GM23338 (cell line): ENCODE results near the gene RNF41.

Experiments
- CTCF ChIP-seq, 2 experiments: fragments of 200-600 bp in 1 of 2; sonication (generic) in 1 of 2; conservative IDR thresholded peaks; 2 replicates each; pipeline versions ENCODE4 v1.5.1 to v1.6.1; 2016 to 2017; ENCODE audit warnings: antibody characterized with exemption in 2 of 2, low read depth in 2 of 2, mild to moderate bottlenecking in 2 of 2, moderate library complexity in 1 of 2
- REST ChIP-seq: IDR thresholded peaks from one replicate; pipeline ENCODE4 v1.6.1; 2018; ENCODE audit warnings: antibody characterized with exemption; ENCODE audit not compliant: unreplicated experiment

- peak; percentile 65 to 83 for TF ChIP-seq CTCF (conservative IDR thresholded peaks at IDR 0.05; ENCODE audit: low read depth in 2 of 2)
- TF ChIP-seq REST, result no peak
These were observed 15.1 kb downstream of the RNF41 start for GRCh38 chr12:56206452-56207166.
